K562 (cell line): Measurements from ENCODE around the gene ROBO1. TPM values are rescaled to one million over a fixed set of nuclear protein-coding genes. Genes with fewer than 3 reads are reported as not detected.

Source experiments
- ATAC-seq: fragments of 200-7000 bp; cut with Tn5 transposase; 3 replicates; pipeline ENCODE4 v1.9.1; 2020; ENCODE audit warnings: moderate library complexity
- BruUV-seq: library from RNA; stranded (reverse); fragments of 400-500 nt; replicated peaks from 2 replicates; lab custom pipeline; 2021; lab: Mats Ljungman, UMichigan
- CTCF ChIA-PET: fragments of 300-600 bp; formaldehyde crosslinking; extraction: SDS; loops from one replicate; lab custom pipeline; 2021; ENCODE audit warnings: low intra/inter-chr PET ratio; lab: Yijun Ruan, JAX
- POLR2A ChIA-PET: fragments of 300-600, 350-650 bp; sonication (Branson Sonifier 250); formaldehyde crosslinking; extraction: SDS; loops from one replicate; lab custom pipeline; 2021; ENCODE audit warnings: antibody characterized with exemption, inconsistent platforms; lab: Yijun Ruan, JAX
- DNase-seq, 4 experiments: peaks; one replicate each; pipeline versions ENCODE4 v3.0.0 to v3.0.0-alpha.2; 2011 to 2018; ENCODE audit warnings: low spot score in 3 of 4, mixed read lengths in 3 of 4; ENCODE audit errors: extremely low read depth in 1 of 4
- FAIRE-seq: peaks from 2 replicates; lab custom pipeline; 2011; peaks lifted over from hg19 to GRCh38; lab: Jason Lieb, UNC
- H2AFZ ChIP-seq: 2 replicates; pipeline ENCODE4 v1.6.0; 2011; ENCODE audit warnings: low read depth, low read length, control low read depth, inconsistent platforms
- H3K27ac ChIP-seq: fragments of 200-600 bp; 3 replicates; pipeline ENCODE4 v1.8.0; 2011; ENCODE audit warnings: low read depth, mild to moderate bottlenecking, control low read depth, inconsistent platforms, low read length, moderate library complexity, mixed read lengths; ENCODE audit errors: extremely low read depth
- H3K27me3 ChIP-seq, 2 experiments: fragments of 300-600 bp in 1 of 2; 2 replicates in 1 of 2; 3 replicates in 1 of 2; pipeline versions ENCODE4 v1.6.0 to v1.8.0; 2011; ENCODE audit warnings: inconsistent platforms in 2 of 2, low read length in 2 of 2, mild to moderate bottlenecking in 1 of 2, mixed read lengths in 1 of 2, moderate library complexity in 1 of 2; ENCODE audit not compliant: control insufficient read depth in 2 of 2, insufficient read depth in 2 of 2
- H3K36me3 ChIP-seq: fragments of 300-600 bp; 3 replicates; pipeline ENCODE4 v1.8.0; 2011; ENCODE audit warnings: mild to moderate bottlenecking, low read length, inconsistent platforms; ENCODE audit not compliant: control insufficient read depth, insufficient read depth
- H3K4me1 ChIP-seq, 2 experiments: fragments of 200-600 bp in 1 of 2; replicated peaks in 1 of 2; 2 replicates in 1 of 2; 3 replicates in 1 of 2; pipeline versions ENCODE4 v1.5.1 to v1.8.0; 2011; ENCODE audit warnings: inconsistent platforms in 2 of 2, low read length in 2 of 2, mild to moderate bottlenecking in 1 of 2, mixed read lengths in 1 of 2, moderate library complexity in 1 of 2; ENCODE audit not compliant: control insufficient read depth in 2 of 2, insufficient read depth in 2 of 2
- H3K4me2 ChIP-seq: 2 replicates; pipeline ENCODE4 v1.6.1; 2011; ENCODE audit warnings: low read length, control low read depth, inconsistent platforms, mixed read lengths; ENCODE audit not compliant: insufficient read depth
- H3K4me3 ChIP-seq: fragments of 200-600 bp; sonication (generic), shearing (Covaris generic); 2 replicates; pipeline ENCODE4 v1.5.1; 2016; ENCODE audit warnings: control low read depth, inconsistent platforms
- H3K79me2 ChIP-seq: fragments of 200-600 bp; 3 replicates; pipeline ENCODE4 v1.8.0; 2011; ENCODE audit warnings: low read length, inconsistent platforms; ENCODE audit not compliant: control insufficient read depth, insufficient read depth
- H3K9ac ChIP-seq, 2 experiments: 2 replicates each; pipeline versions ENCODE4 v1.6.0 to v1.6.1; 2011; ENCODE audit warnings: low read depth in 2 of 2, low read length in 2 of 2, control low read depth in 1 of 2, inconsistent platforms in 1 of 2, mild to moderate bottlenecking in 1 of 2, mixed read lengths in 1 of 2; ENCODE audit not compliant: insufficient read depth in 1 of 2
- H3K9me1 ChIP-seq: one replicate; pipeline ENCODE4 v1.6.0; 2011; ENCODE audit warnings: inconsistent platforms, mild to moderate bottlenecking, low read length, moderate library complexity; ENCODE audit not compliant: control insufficient read depth, insufficient read depth
- H3K9me3 ChIP-seq: replicated peaks from 2 replicates; pipeline ENCODE4 v1.5.1; 2011; ENCODE audit warnings: low read depth, low read length, inconsistent platforms; ENCODE audit not compliant: control insufficient read depth, insufficient read depth
- H4K20me1 ChIP-seq: replicated peaks from 2 replicates; pipeline ENCODE4 v1.6.1; 2011; ENCODE audit warnings: low read length, inconsistent platforms, mixed read lengths; ENCODE audit not compliant: control insufficient read depth, insufficient read depth
- CBFA2T2 ChIP-seq: fragments of 450-650 bp; conservative IDR thresholded peaks from 2 replicates; pipeline ENCODE4 v1.6.1; 2017; ENCODE audit warnings: mild to moderate bottlenecking
- DNMT1 ChIP-seq: fragments of 450-650 bp; IDR thresholded peaks from 2 replicates; pipeline ENCODE4 v1.6.1; 2016; ENCODE audit warnings: antibody characterized with exemption, mild to moderate bottlenecking
- E2F3 ChIP-seq: fragments of 250-450 bp; sonication (Bioruptor Pico); IDR thresholded peaks from 2 replicates; pipeline ENCODE4 v1.4.0; 2020; ENCODE audit warnings: mild to moderate bottlenecking
- ETV5 ChIP-seq: sonication (generic); formaldehyde crosslinking; IDR thresholded peaks from 2 replicates; pipeline ENCODE4 v1.4.0; 2020; ENCODE audit warnings: low read depth, mild to moderate bottlenecking, missing genetic modification reagents
- HEY1 ChIP-seq: fragments of 250-450 bp; sonication (Bioruptor Pico); IDR thresholded peaks from 2 replicates; pipeline ENCODE4 v1.5.0; 2020; ENCODE audit warnings: mild to moderate bottlenecking, moderate library complexity, borderline replicate concordance
- MAX ChIP-seq: sonication (generic); formaldehyde crosslinking; IDR thresholded peaks from 2 replicates; pipeline ENCODE4 v1.9.0; 2022; ENCODE audit warnings: mild to moderate bottlenecking, missing genetic modification reagents
- NR2C1 ChIP-seq, 2 experiments: fragments of 450-650 bp; IDR thresholded peaks; 2 replicates each; pipeline ENCODE4 v1.6.1; 2017; ENCODE audit warnings: mild to moderate bottlenecking in 2 of 2, antibody characterized with exemption in 1 of 2, inconsistent platforms in 1 of 2, missing compliant biosample characterization in 1 of 2, missing genetic modification characterization in 1 of 2
- REST ChIP-seq, 2 experiments: fragments of 450-650 bp; formaldehyde crosslinking in 1 of 2; IDR thresholded peaks; 2 replicates each; pipeline versions ENCODE4 v1.4.0 to v1.6.1; 2014 to 2020; ENCODE audit warnings: mild to moderate bottlenecking in 2 of 2, borderline replicate concordance in 1 of 2, low read depth in 1 of 2
- SMARCC2 ChIP-seq: fragments of 450-650 bp; IDR thresholded peaks from 2 replicates; pipeline ENCODE4 v1.6.1; 2017; ENCODE audit warnings: antibody characterized with exemption, moderate library complexity, mild to moderate bottlenecking, low read depth
- SMC3 ChIP-seq: conservative IDR thresholded peaks from 2 replicates; pipeline ENCODE4 v1.6.1; 2011; ENCODE audit warnings: low read depth, low read length, improper control_type of control experiment; ENCODE audit not compliant: insufficient read depth
- TBP ChIP-seq: optimal IDR thresholded peaks from 2 replicates; pipeline ENCODE3; 2011; ENCODE audit warnings: low read depth, low read length, improper control_type of control experiment
- TFAP4 ChIP-seq: sonication (generic); formaldehyde crosslinking; IDR thresholded peaks from 2 replicates; pipeline ENCODE4 v1.8.0; 2022; ENCODE audit warnings: missing genetic modification reagents, mild to moderate bottlenecking, moderate library complexity, borderline replicate concordance
- TRIM24 ChIP-seq, 2 experiments: fragments of 450-650 bp; IDR thresholded peaks; 2 replicates each; pipeline ENCODE4 v1.6.1; 2016
- ZFX ChIP-seq: sonication (generic); formaldehyde crosslinking; IDR thresholded peaks from 2 replicates; pipeline ENCODE4 v1.8.0; 2022; ENCODE audit warnings: mild to moderate bottlenecking, missing genetic modification reagents, moderate library complexity
- ZNF384 ChIP-seq: IDR thresholded peaks from 2 replicates; pipeline ENCODE4 v1.6.1; 2012; ENCODE audit warnings: low read depth, low read length, improper control_type of control experiment
- WGBS: fragments of 100-300 bp; shearing (Covaris generic); methylation state at CpG from one replicate; pipeline ENCODE4 v1.1.6; 2016; ENCODE audit warnings: low coverage, mixed read lengths; ENCODE audit not compliant: insufficient coverage; ENCODE audit errors: missing lambda C conversion rate; 5-methylcytosine and 5-hydroxymethylcytosine counted together
- in situ Hi-C: fragments of 300-500 bp; cut with MboI; formaldehyde crosslinking; loops from 4 replicates; pipeline ENCODE4 v1.15.0; 2018; ENCODE audit warnings: inconsistent platforms, mixed read lengths
- intact Hi-C: fragments of 100-400 bp; cut with micrococcal nuclease; formaldehyde crosslinking; loops from 2 replicates; pipeline ENCODE4 v1.14.2; 2022
- polyA plus RNA-seq, 8 experiments: library from polyadenylated mRNA; depleted of rRNA in 4 of 8; stranded (reverse) in 5 of 8; unstranded in 3 of 8; fragments of >200 nt; fragmentation: Nextera tagmentation in 2 of 8; fragmentation: Illumina TruSeq in 1 of 8; extraction: Ambion mirVana in 2 of 8; extraction: Trizol in 1 of 8; gene quantifications; 2 replicates each; pipeline versions ENCODE4 v1.2.1 to v1.2.3, GENCODE V29; 2011 to 2014; ENCODE audit warnings: inconsistent platforms in 1 of 8, missing spikeins in 1 of 8
- total RNA-seq, 7 experiments: library from RNA; depleted of rRNA in 6 of 7; stranded (reverse); fragments of >200 nt in 6 of 7; fragmentation: Illumina TruSeq in 2 of 7; extraction: Trizol in 2 of 7; gene quantifications; 2 replicates each; pipeline versions ENCODE4 v1.2.1 to v1.2.3, GENCODE V29; 2011 to 2021; ENCODE audit warnings: low replicate concordance in 1 of 7

ROBO1 gene
- total and polyA plus RNA-seq, 9 of the 15 experiments (the other 6 are each of a cell fraction or from before 2014, with no cell fraction given) = 0.01 to 0.53 (median 0.17) TPM; not detected in 5

GRCh38 chr3:78742491-78742890 is 1025.3 kb downstream of the ROBO1 start:
- in situ Hi-C loops (no loop called here), intact Hi-C loops (no loop called here)
- no peak overlapping the region for H2AFZ ChIP-seq
- ATAC-seq (no peak), DNase-seq (no peak), FAIRE-seq (no peak)
- BruUV-seq = no TSS peak
- CTCF ChIA-PET = no interaction called here
- H3K4me1 ChIP-seq = no peaks in the 10 kb centered on the region; a peak in 1 of 5 replicates
- WGBS = 0% methylated on average over 1 of the region's 1 CpG
- H3K27me3 ChIP-seq = no peaks in the 10 kb centered on the region
- no peaks in the 10 kb centered on the region for H4K20me1 ChIP-seq
- no peak overlapping the region for H3K4me3 ChIP-seq
- H3K9me3 ChIP-seq = no peaks in the 10 kb centered on the region
- H3K36me3 ChIP-seq = no peaks in the 10 kb centered on the region
- H3K27ac ChIP-seq = no peak overlapping the region
- POLR2A ChIA-PET = no interaction called here
- no peaks in the 10 kb centered on the region for H3K79me2 ChIP-seq
- H3K9me1 ChIP-seq = no peaks in the 10 kb centered on the region
- no peak overlapping the region for H3K4me2 ChIP-seq
- no peak overlapping the region for H3K9ac ChIP-seq
- no peak for TF ChIP-seq CBFA2T2
- TF ChIP-seq ZNF384 = no peak
- TF ChIP-seq SMARCC2 = no peak
- TF ChIP-seq E2F3 = no peak
- TF ChIP-seq ETV5 (CRISPR knock-in tag) = no peak
- no peak for TF ChIP-seq DNMT1
- TF ChIP-seq REST (IDR thresholded peaks at IDR 0.05; ENCODE audit: borderline replicate concordance) = no peak
- TF ChIP-seq REST (CRISPR knock-in tag; IDR thresholded peaks at IDR 0.05; ENCODE audit: low read depth) = no peak
- no peak for TF ChIP-seq TFAP4 (CRISPR knock-in tag)
- no peak for TF ChIP-seq HEY1 (CRISPR knock-in tag)
- TF ChIP-seq MAX (CRISPR knock-in tag) = no peak
- TF ChIP-seq TBP = no peak
- TF ChIP-seq TRIM24 (IDR thresholded peaks at IDR 0.05) = no peak
- TF ChIP-seq NR2C1 (IDR thresholded peaks at IDR 0.05) = no peak
- no peak for TF ChIP-seq NR2C1 (tag; IDR thresholded peaks at IDR 0.05)
- no peak for TF ChIP-seq ZFX (CRISPR knock-in tag)
- TF ChIP-seq SMC3 = no peak
